ENCODE data around the gene NUDT3.
A peak's percentile ranks its signal among the peaks of the same experiment; 100 is the strongest.
"Not testable (repeated sequence)": the region's sequence is repeated elsewhere in the genome, so short reads cannot be mapped to it uniquely, and the experiment has no call there.

The NUDT3 gene

DNA sequence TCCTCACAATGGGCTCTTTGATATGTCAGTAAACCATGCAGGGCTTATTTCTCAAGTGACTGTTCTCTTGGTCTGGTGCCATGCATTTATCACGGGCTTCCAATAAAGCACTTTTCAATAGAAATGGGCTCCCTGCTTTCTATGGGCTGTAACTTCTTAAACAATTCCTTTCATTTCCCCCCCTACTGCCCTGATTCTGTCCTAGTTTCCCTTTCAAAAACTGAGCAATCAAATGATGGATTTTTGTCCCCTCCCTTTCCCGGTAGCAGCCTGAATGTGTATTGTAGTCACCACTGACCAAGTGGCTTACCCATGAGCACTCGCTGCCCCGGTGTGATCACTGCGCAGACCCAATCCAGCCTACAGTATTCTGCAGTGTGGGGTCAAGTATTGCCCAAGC lies 19.5 kb upstream of the NUDT3 start:
- TF ChIP-seq Cebpa-rat (IDR thresholded peaks at IDR 0.05) = no peak
- H3K27me3 ChIP-seq = no peaks in the 10 kb centered on the region
- H3K4me1 ChIP-seq = peaks cover 0 to 6% (median 0%) of the 10 kb centered on the region in 10 experiments; a peak in 3 of 20 replicates
- no peak overlapping the region for H3K4me3 ChIP-seq
- no peak overlapping the region for H3K27ac ChIP-seq
- peaks cover 10 to 36% (median 23%) of the 10 kb centered on the region in 11 experiments; a peak in 21 of 22 replicates for H4K20me1 ChIP-seq
- H3K9ac ChIP-seq = no peak overlapping the region
- H3K9me3 ChIP-seq (replicated peaks in 1 of 11) = no peaks in the 10 kb centered on the region
- peaks cover 28 to 72% (median 49%) of the 10 kb centered on the region in 11 experiments for H3K36me3 ChIP-seq
- no peak overlapping the region for H3K4me2 ChIP-seq

DNA sequence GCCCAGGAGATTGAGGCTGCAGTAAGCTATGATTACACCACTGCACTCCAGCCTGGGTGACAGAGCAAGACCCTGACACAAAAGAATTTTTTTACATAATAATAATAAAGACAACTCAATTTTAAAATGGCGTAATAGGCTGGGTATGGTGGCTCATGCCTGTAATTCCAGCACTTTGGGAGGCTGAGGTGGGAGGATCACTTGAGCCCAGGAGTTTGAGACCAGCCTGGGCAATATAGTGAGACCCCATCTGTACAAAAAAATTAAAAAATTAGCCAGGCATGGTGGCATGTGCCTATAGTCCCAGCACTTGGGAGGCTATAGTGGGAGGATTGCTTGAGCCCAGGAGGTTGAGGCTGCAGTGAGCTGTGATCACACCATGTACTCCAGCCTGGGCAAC lies 15.4 kb upstream of the NUDT3 start:
- H3K9me3 ChIP-seq (replicated peaks in 1 of 11) = not testable (repeated sequence)

DNA sequence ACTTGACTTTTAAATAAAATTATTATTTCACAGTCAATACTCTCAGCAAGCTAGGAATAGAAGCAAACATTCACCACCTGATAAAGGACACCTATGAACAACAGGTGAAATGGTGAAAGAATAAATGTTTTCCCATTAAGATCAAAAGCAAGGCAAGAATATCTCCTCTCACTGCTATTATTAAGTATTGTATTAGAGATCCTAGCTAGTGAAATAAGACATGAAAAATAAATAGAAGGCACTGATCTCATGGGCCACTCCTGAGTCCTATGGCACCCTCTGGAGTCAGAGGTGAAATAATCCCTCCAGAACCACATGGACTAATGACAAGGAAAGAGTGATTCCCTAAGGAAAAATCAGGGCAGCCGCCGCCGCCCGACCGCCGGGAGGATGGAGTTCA lies 4.0 kb upstream of the NUDT3 start:
- Histone ChIP-seq H3K9ac (no peak overlapping the region), H3K9me3 (replicated peaks in 1 of 11) (peaks cover 7 to 23% (median 14%) of the 10 kb centered on the region in 11 experiments), H4K20me1 (no peaks in the 10 kb centered on the region; a peak in 1 of 22 replicates), H3K36me3 (0 out of 22 replicates have a peak, but pooled peaks cover 0 to 4% (median 0%) of the 10 kb centered on the region in 11 experiments), H3K27ac (no peak overlapping the region), H3K27me3 (no peaks in the 10 kb centered on the region), H3K4me2 (no peak overlapping the region), H3K4me1 (peaks cover 10 to 19% (median 15%) of the 10 kb centered on the region in 10 experiments), H3K4me3 (no peak overlapping the region)
- TF ChIP-seq Cebpa-rat (IDR thresholded peaks at IDR 0.05) = no peak

More for the DNA sequence above, 15.4 kb upstream of the NUDT3 start:
- H3K4me2 ChIP-seq, H3K27me3 ChIP-seq, H3K27ac ChIP-seq, H3K4me3 ChIP-seq, H3K4me1 ChIP-seq, H4K20me1 ChIP-seq, H3K9ac ChIP-seq: not testable (repeated sequence)
- H3K36me3 ChIP-seq = peaks cover 9 to 34% (median 18%) of the 10 kb centered on the region in 11 experiments; a peak in 21 of 22 replicates

DNA sequence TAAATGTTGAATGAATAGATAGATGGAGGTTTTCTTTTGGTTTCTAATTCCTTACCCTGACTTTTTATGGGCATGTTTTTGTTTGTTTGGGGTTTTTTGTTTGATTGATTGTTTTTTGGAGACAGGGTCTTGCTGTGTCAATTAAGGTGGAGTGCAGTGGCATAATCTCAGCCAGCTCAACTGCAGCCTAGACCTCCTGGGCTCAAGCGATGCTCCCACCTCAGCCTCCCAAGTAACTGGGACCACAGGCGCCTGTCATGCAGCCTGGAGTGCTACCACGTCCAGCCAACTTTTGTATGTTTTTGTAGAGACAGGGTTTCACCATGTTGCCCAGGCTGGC lies 1.5 kb upstream of the NUDT3 start:
- Histone ChIP-seq H3K9ac (peak overlapping the region in 7 of 11 experiments; percentile 4 to 99 (median 92); a peak in 6 of 22 replicates), H3K9me3 (replicated peaks in 1 of 11) (peaks cover 7 to 31% (median 22%) of the 10 kb centered on the region in 11 experiments), H3K4me1 (peaks cover 24 to 37% (median 32%) of the 10 kb centered on the region in 10 experiments), H3K4me3 (peak overlapping the region in 1 of 10 experiments; percentile 86; a peak in 1 of 20 replicates), H3K27me3 (no peaks in the 10 kb centered on the region), H4K20me1 (peaks cover 0 to 23% (median 4%) of the 10 kb centered on the region in 11 experiments; a peak in 9 of 22 replicates), H3K36me3 (peaks cover 0 to 14% (median 9%) of the 10 kb centered on the region in 11 experiments; a peak in 14 of 22 replicates), H3K4me2 (peak overlapping the region; percentile 68 to 95 (median 83); a peak in 19 of 22 replicates), H3K27ac (peak overlapping the region in 1 of 11 experiments; percentile 6; a peak in 1 of 22 replicates)
- TF ChIP-seq Cebpa-rat (IDR thresholded peaks at IDR 0.05) = no peak

DNA sequence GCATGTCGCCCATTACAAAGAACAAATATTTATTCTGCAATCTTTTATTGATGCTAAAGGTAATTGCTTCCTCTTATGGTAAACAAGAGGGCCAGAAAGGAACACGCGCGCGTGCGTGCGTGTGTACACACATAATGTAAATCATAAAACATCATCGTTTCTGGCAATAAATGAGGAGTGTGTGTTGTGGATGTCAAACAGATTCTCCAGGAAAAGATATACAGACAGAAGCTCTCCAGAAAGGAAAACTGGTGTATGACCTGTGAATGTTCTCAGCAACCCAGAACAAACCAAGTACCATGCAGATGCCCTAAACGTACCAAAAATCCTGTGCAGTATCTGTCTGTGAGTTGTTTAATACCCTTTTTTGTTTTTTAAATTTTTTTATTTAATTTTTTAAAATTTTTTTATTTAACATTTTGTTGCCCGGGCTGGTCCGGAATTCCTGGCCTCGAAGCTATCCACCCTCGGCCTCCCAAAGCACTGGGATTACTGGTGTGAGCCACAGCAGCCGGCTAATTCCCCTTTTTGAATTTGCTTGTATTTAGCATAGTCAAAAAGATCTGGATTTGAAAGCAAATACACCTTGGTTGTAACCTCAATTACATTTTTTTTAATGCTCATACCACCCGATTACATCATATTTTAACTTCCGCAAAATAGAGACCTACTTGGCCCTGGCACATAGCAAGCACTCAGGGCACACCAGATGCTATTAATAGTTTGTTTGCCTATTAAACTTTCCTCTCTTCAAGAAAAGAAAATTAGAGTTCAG lies 909 bp upstream of the NUDT3 start:
- peak overlapping the region; percentile 68 to 95 (median 83) for H3K4me2 ChIP-seq
- H3K4me3 ChIP-seq = peak overlapping the region; percentile 80 to 100 (median 95)
- H3K9ac ChIP-seq = peak overlapping the region; percentile 92 to 99 (median 98); a peak in 21 of 22 replicates
- H3K4me1 ChIP-seq = peaks cover 25 to 42% (median 36%) of the 10 kb centered on the region in 10 experiments
- peaks cover 0 to 20% (median 15%) of the 10 kb centered on the region in 11 experiments; a peak in 14 of 22 replicates for H3K36me3 ChIP-seq
- no peaks in the 10 kb centered on the region for H3K27me3 ChIP-seq
- peaks cover 7 to 34% (median 25%) of the 10 kb centered on the region in 11 experiments for H3K9me3 ChIP-seq (replicated peaks in 1 of 11)
- H4K20me1 ChIP-seq = peaks cover 0 to 28% (median 9%) of the 10 kb centered on the region in 11 experiments; a peak in 9 of 22 replicates
- H3K27ac ChIP-seq = peak overlapping the region in 9 of 11 experiments; percentile 96 to 99 (median 98); a peak in 18 of 22 replicates
- no peak for TF ChIP-seq Cebpa-rat (IDR thresholded peaks at IDR 0.05)

DNA sequence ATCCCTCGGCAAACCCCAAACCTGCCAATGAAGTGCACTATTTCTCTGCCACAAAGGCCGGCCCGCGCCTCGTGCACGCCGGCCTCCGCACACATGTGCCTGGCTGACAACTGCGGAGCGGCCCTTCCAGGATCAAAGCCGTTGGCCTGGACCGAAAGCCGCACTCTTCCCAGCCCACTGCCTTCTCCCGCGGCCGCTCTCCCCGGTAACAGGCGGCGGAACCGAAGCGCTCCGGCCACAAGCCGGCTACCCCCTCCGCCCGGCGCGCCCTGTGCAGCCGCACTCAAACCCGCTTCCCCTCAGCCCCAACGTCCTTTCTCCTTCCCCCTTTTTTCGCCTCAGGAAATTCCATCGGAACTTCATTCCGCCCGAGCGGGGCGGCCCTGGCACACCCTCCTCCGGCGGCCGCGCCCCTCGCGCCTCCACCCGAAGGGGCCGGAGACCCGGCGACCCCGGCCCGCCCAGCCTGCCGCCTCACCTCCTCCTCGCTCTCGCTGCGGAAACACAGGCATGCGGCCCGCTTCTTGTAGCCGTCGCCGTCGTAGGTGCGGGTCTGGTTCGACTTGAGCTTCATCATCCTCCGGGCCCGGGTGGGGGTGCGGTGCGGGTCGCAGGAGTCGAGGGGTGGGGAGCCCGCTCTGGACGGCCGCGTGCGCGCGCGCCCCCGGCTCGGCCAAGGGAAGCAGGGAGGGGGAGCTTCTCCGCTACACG lies 528 bp downstream of the NUDT3 start:
- H3K4me3 ChIP-seq = peak overlapping the region; percentile 80 to 100 (median 95)
- H3K27ac ChIP-seq = peak overlapping the region; percentile 96 to 99 (median 98)
- H3K36me3 ChIP-seq = peaks cover 4 to 28% (median 16%) of the 10 kb centered on the region in 11 experiments; a peak in 14 of 22 replicates
- H3K4me2 ChIP-seq = peak overlapping the region; percentile 72 to 93 (median 83)
- no peak for TF ChIP-seq Cebpa-rat (IDR thresholded peaks at IDR 0.05)
- peaks cover under 1 to 43% (median 21%) of the 10 kb centered on the region in 11 experiments; a peak in 17 of 22 replicates for H4K20me1 ChIP-seq
- peak overlapping the region; percentile 92 to 99 (median 98) for H3K9ac ChIP-seq
- peaks cover 37 to 57% (median 47%) of the 10 kb centered on the region in 10 experiments for H3K4me1 ChIP-seq
- no peaks in the 10 kb centered on the region for H3K27me3 ChIP-seq
- H3K9me3 ChIP-seq (replicated peaks in 1 of 11) = peaks cover 7 to 39% (median 25%) of the 10 kb centered on the region in 11 experiments

DNA sequence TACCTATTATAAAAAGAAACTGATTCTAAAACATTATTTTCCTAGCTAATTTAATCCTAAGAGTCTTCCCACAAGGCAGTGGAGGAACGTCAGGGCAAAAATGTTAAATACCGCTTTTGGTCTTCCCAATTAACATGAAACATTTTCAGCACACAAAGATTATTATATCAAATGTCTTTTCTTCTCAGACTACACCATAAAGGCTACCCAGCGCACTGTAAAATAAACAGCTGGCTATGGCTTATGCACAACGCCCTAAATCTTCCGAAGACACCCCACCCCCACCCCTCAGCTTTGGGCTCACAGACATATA lies 1.0 kb downstream of the NUDT3 start:
- H3K36me3 ChIP-seq = peaks cover 4 to 29% (median 16%) of the 10 kb centered on the region in 11 experiments; a peak in 14 of 22 replicates
- H3K27ac ChIP-seq = peak overlapping the region; percentile 96 to 99 (median 98)
- H3K4me3 ChIP-seq = peak overlapping the region; percentile 80 to 100 (median 95)
- H3K4me2 ChIP-seq = peak overlapping the region; percentile 72 to 93 (median 83)
- peaks cover 3 to 34% (median 21%) of the 10 kb centered on the region in 11 experiments for H3K9me3 ChIP-seq (replicated peaks in 1 of 11)
- no peak for TF ChIP-seq Cebpa-rat (IDR thresholded peaks at IDR 0.05)
- peaks cover 42 to 62% (median 52%) of the 10 kb centered on the region in 10 experiments for H3K4me1 ChIP-seq
- H3K9ac ChIP-seq = peak overlapping the region; percentile 92 to 99 (median 98)
- peaks cover 5 to 48% (median 26%) of the 10 kb centered on the region in 11 experiments; a peak in 19 of 22 replicates for H4K20me1 ChIP-seq
- no peaks in the 10 kb centered on the region for H3K27me3 ChIP-seq

DNA sequence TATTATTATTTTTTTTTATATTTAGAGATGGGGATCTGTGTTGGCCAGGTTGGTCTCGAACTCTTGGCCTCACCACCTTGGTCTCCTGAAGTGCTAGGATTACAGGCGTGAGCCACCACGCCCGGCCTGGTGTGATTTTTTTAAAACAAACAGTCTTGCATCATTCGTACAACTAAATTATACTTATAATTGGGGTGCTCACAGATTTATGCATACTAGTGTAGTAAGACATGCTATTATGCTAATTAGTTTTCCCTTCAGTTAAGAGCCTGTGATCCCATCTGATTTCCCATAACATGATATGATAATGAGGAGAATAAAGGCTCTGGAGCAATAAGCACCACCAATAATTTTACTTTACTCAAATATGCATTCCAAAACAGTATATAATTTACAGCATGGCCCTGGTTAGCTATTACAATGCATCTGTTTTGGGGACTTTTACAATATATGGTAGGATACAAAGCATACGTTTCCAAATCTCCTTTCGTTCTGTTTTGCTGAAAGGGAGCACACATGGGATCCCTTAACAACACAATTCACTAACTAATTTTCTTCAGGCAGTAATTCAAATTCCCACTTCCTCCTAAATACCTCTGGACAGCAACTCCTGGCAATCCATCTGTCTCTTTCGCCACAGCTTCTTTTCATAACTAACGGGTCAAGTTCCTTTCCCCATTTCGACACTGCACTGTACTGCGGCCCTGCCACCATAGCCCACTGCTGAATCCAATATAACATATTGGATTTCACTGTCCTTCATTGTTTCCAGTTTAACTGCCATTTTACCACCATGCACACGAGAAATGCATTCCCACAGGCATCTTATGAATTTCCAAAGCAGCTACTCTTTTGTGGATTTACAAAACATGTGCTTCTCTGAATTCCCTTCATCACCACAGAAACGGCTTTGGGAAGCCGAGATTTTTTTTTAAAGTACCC lies 1.7 kb downstream of the NUDT3 start:
- Histone ChIP-seq H3K27me3 (no peaks in the 10 kb centered on the region), H3K36me3 (peaks cover 4 to 34% (median 16%) of the 10 kb centered on the region in 11 experiments; a peak in 14 of 22 replicates), H3K4me1 (peaks cover 49 to 68% (median 58%) of the 10 kb centered on the region in 10 experiments), H3K4me3 (peak overlapping the region; percentile 80 to 100 (median 95)), H4K20me1 (peaks cover 11 to 54% (median 32%) of the 10 kb centered on the region in 11 experiments; a peak in 20 of 22 replicates), H3K4me2 (peak overlapping the region; percentile 72 to 93 (median 83)), H3K9me3 (replicated peaks in 1 of 11) (peaks cover 0 to 28% (median 15%) of the 10 kb centered on the region in 11 experiments; a peak in 18 of 22 replicates), H3K27ac (peak overlapping the region; percentile 96 to 99 (median 98)), H3K9ac (peak overlapping the region; percentile 92 to 99 (median 98))
- peak in 5 of 11 experiments; percentile 24 to 44 (median 31); a peak in 2 of 22 replicates for TF ChIP-seq Cebpa-rat (IDR thresholded peaks at IDR 0.05)
